Left renal cortex interstitium (tissue), 4 donors: ENCODE measurements around the gene CRYZ. TPM values are rescaled to one million over a fixed set of nuclear protein-coding genes. Genes with fewer than 3 reads are reported as not detected.
"Not testable (repeated sequence)": the region's sequence is repeated elsewhere in the genome, so short reads cannot be mapped to it uniquely, and the experiment has no call there.

Source experiments
- DNase-seq, 4 donors: peaks; one replicate each; pipeline ENCODE4 v3.0.0-alpha.2; 2013; ENCODE audit warnings: low read depth in 4 of 4, low spot score in 2 of 4, missing footprints in 1 of 4
- polyA plus RNA-seq, 4 donors: library from polyadenylated mRNA; unstranded; fragments of 120-200 nt; gene quantifications; one replicate each; pipeline ENCODE4 v1.2.1, GENCODE V29; 2013; ENCODE audit not compliant: insufficient read length in 4 of 4

CRYZ gene
- polyA plus RNA-seq, 4 donors, result 154 to 205 (median 181) TPM

DNA sequence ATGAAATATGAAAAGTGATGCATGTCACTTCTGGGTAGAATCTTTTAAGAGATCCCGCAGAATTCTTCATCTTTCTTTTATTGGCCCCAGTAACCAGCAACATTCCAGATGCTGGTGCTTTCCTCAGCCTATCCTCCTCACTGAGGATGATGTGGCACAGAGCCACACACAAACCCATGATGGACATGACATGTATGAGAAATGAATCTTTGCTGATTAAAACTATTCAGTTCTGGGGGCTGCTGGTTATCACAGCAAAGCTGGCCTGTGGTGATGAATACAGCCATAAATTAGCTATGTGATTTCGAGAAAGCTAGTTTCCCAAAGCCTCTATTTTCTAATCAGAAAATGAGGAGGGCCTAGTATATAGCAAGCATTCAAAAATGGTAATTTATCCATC is 51.0 kb downstream of the CRYZ start:
- DNase-seq, result no peak

DNA sequence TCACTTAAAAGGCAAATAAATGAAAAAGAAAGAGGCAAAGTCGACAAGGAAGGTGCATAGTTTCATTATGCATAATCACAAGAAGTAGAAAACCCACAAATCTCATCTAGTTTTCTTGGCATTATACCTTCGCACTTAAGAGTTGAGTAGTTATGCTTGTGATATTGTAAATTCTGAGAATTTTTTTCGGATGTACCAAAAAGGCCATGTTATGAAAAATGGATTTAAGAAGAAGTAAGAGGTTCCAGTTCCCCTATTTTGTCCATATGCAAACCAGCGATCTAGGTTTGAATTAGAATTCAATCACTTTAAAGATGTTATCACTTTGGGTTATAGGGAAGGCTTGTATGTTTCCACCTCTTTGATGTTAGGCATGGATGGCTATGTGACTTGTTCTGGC is 51.4 kb downstream of the CRYZ start:
- no peak for DNase-seq

DNA sequence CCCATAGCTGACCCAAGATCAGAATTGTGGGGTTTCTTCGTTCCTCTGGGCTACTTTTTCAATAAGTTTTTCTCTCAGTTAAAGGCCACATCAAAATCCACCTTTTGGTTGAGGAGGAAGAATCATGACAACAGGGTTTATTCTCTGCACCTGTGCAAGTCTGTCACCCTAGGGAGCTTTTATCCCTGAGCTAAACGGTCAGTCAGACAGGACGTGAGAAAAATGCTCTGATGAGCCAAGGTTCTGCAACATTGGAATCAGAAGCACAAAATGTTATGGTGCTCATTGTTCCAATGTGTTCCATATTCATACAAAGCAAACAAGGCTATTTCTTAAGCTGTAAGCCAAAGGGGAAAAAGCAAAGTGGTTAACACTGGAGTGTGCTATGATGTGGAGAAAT is 51.8 kb downstream of the CRYZ start:
- DNase-seq, result no peak

DNA sequence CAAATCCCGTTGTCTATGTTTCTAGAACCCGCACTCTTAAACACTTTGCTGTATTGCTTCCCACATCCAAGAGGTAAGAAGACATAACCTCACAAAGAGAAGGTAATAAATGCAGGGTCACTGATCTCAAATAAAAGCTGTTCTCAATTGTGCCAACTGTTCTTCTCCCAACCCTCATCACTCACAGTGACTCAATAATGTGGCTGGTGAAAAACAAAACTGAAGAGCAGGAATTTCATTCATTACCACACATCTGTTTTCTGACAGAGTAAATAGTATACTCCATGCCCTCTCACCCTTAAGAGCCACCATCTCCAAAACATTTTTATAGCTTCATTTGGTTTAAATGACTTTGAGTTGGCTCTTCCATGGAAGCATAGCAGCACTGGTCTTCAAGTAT is 53.0 kb downstream of the CRYZ start:
- no peak for DNase-seq

DNA sequence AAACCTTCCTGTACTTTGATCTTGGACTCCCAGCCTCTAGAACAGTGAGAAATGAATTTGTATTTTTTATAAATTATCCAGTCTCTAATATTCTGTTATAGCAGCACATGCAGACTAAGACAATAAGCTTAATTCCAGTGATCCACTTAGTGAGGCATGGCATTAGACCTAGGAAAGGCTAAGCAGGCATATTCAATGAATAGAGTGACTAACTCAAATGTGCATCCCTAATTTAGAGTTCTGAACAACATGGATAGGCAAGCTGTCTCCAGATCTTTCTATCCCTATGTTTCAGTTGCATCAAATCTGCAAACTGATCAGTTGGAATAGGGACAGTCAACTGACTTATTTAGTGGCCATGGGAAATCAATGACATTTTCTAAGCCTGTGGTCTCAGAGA is 54.9 kb downstream of the CRYZ start:
- DNase-seq, result no peak

DNA sequence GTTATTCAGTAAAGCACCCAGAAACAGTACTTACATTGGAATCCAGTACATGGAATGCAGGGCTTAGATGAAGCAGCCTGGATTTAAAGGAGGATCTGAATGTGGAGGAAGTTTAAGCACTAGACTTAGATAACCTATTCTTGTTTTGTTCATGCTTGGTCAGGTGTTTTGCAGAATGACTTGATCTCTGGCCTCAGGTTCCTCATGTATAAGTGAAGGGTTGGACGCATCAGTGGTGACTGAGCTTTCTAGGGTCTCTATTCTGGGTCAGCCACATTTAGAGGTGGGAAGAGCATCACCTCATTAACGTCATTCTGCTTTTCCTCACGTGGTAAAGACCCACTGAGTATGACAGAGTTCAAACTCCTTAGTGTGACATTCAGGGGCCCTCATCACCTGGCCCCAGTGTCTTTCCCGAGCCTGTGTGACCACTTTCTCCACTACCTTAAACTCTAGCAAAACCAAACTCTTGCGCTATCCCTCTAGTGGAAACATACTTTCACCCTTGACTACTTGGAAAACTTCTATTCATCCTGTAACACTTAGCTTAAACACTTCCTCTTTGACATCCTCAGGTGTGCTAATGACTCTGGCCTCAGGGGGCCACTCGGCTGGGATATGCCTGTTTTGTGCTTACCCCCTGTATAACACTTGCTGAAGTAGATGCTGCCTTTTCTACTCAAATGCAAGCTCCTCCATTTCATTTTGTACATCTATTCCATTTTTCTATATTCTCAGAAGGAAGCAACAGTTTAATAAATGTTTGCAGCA is 58.4 kb downstream of the CRYZ start:
- no peak for DNase-seq

DNA sequence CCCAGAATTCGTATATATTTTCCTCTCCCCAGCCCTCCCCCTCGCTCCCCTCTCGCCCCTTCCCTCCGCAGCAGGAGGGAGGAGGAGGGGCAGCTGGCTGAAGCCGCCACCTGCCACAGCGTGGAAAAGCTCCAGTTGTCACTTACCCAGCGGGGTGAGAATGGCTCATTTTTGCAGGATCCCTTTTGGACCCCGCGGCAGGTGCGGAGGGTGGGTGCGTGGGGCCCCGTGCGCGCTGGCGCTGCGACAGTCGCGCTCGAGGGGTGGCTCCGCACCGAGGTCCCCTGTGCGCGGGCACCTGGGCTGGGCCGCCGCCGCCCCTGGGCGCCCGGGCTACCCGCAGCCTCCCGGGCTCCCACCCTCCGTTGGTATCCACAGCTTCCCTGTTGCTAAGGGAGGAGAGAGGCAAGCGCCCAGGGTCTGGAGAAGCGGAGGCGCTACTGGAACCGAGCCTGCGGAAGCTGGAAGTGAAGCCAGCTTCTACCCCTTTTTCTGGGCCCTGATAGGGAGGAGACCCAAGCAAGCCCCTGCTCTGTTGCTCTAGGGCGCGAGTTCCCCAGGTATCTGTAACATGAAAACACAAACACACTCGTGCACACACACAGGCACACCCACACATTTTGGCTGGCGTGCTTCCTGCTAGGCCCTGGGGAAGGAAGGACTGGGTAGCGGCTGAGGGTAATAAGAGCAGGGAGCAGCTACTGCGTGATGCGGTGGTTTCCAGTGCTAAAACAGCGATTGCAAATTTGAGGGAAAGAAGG is 59.3 kb downstream of the CRYZ start, which contains the start of gene ERICH3:
Gene ERICH3, minus strand, starts transcription at position 442 of the 761 bp plus-strand sequence. Its CDS starts 273 bp downstream, at position 169.
- no peak for DNase-seq

DNA sequence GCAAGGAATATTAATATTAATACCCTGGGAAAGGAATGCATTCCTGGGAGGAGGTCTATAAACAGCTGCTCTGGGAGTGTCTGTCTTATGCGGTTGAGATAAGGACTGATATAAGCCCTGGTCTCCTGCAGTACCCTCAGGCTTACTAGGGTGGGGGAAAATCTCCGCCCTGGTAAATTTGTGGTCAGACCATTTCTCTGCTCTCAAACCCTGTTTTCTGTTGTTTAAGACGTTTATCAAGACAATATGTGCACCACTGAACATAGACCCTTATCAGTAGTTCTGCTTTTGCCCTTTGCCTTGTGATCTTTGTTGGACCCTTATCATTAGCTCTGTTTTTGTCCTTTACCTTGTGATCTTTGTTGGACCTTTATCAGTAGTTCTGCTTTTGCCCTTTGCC is 62.0 kb downstream of the CRYZ start:
- not testable (repeated sequence) for DNase-seq

Other genes with a start within 250 kb of the CRYZ start
- not detected for gene LRRC53, start 220.4 kb downstream of the CRYZ start, polyA plus RNA-seq
- under 1 TPM; 0.27 to 0.87 (median 0.56) TPM for gene ERICH3, start 59.3 kb downstream of the CRYZ start, polyA plus RNA-seq
- gene TYW3, start 102 bp upstream of the CRYZ start, polyA plus RNA-seq, result 10 to 100 TPM; 27.0 to 40.5 (median 29.8) TPM